ENCODE measurements around the gene UBE4A.

The UBE4A gene

DNA sequence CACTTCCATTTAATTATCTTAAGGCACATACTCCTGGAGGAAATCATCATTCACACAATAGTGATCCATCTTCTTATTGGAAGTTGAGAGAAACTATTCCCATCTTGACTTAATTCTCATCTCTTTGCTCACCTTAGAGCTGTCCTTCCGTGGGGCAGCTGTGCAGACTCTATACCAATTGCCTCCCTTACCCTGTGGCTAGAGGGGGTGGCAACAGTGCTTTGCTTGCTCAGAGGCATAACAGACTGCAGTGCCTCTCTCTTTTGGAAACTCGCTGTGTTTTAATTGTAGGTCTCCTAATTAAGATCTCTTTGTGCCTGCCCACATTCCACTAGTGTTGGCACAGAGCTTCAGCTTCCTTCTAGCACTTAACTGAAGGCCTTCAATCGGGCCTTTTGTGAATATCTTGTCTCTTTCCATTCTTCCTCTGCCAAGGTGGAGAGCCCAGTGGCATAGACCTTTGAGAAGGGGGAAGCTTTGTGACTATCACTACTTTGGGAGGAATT is 82.4 kb downstream of the UBE4A start:
- Histone ChIP-seq H3K79me1 (ENCODE audit: low read length) (peaks cover 1% of the 10 kb centered on the region), H2AK5ac (ENCODE audit: low read length) (no peak overlapping the region), H3K4ac (ENCODE audit: low read depth, low read length) (peak overlapping the region; percentile 1), H2BK5ac (ENCODE audit: low read depth, low read length, poor library complexity) (no peak overlapping the region), H3K27me3 (ENCODE audit: insufficient read depth, low read length) (no peaks in the 10 kb centered on the region), H4K8ac (ENCODE audit: low read depth, low read length) (no peak overlapping the region), H3K36me3 (ENCODE audit: control insufficient read depth in 1 of 2, insufficient read depth in 2 of 2, low read length in 2 of 2) (peaks cover 0 to 2% of the 10 kb centered on the region in 2 experiments), H3K27ac (ENCODE audit: low read depth, low read length) (no peak overlapping the region), H3K9me3 (ENCODE audit: insufficient read depth, low read depth, low read length) (no peaks in the 10 kb centered on the region), H4K12ac (ENCODE audit: low read depth, low read length) (no peak overlapping the region), H3K4me3 (ENCODE audit: low read depth, low read length) (no peak overlapping the region), H3K4me1 (ENCODE audit: control insufficient read depth in 1 of 2, insufficient read depth in 2 of 2, low read length in 2 of 2) (peaks cover 7 to 11% of the 10 kb centered on the region in 2 experiments), H2BK120ac (ENCODE audit: insufficient read depth, low read length, poor library complexity) (no peak overlapping the region), H4K91ac (ENCODE audit: low read depth, low read length) (no peak overlapping the region), H3K9ac (ENCODE audit: low read length) (no peak overlapping the region), H3K4me2 (ENCODE audit: low read length) (no peak overlapping the region), H3K79me2 (ENCODE audit: control insufficient read depth, insufficient read depth, low read length, poor library complexity) (peaks cover 6% of the 10 kb centered on the region), H3K14ac (ENCODE audit: low read length) (no peak overlapping the region), H3K23ac (ENCODE audit: low read length) (no peak overlapping the region), H2AFZ (ENCODE audit: insufficient read depth, low read length, poor library complexity) (no peak overlapping the region), H3K18ac (ENCODE audit: low read length) (no peak overlapping the region), H2BK12ac (ENCODE audit: low read length) (no peak overlapping the region)
- no peak for DNase-seq
- WGBS (ENCODE audit: extremely low coverage, insufficient coverage, insufficient read length): no CpG with 5 or more reads among the region's 3 CpGs

DNA sequence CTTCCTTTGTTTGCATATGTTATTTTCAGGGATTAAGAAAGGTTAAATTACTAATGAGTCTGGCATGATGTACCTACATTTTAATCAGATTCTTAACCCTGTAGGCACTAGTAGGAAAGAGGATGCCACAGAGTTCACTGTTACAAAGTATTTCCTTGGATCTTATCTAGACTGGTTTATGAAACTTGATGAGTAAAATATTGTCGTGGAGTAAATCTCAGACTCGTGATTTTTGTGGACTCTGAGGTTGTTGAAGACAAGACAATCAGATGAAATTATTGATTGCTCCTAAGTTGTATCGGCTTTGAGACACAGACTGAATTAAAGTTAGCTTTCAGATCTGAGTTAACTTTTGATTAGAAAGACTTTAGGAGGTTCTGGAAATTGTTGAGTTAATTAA is 82.9 kb downstream of the UBE4A start:
- Histone ChIP-seq H3K4ac (ENCODE audit: low read depth, low read length) (no peak overlapping the region), H2AK5ac (ENCODE audit: low read length) (no peak overlapping the region), H3K9me3 (ENCODE audit: insufficient read depth, low read depth, low read length) (no peaks in the 10 kb centered on the region), H2BK5ac (ENCODE audit: low read depth, low read length, poor library complexity) (no peak overlapping the region), H3K4me2 (ENCODE audit: low read length) (no peak overlapping the region), H3K4me1 (ENCODE audit: control insufficient read depth in 1 of 2, insufficient read depth in 2 of 2, low read length in 2 of 2) (peaks cover 7 to 9% of the 10 kb centered on the region in 2 experiments), H2BK12ac (ENCODE audit: low read length) (no peak overlapping the region), H2AFZ (ENCODE audit: insufficient read depth, low read length, poor library complexity) (no peak overlapping the region), H3K79me1 (ENCODE audit: low read length) (no peaks in the 10 kb centered on the region), H3K36me3 (ENCODE audit: control insufficient read depth in 1 of 2, insufficient read depth in 2 of 2, low read length in 2 of 2) (peaks cover 0 to 2% of the 10 kb centered on the region in 2 experiments), H3K18ac (ENCODE audit: low read length) (no peak overlapping the region), H4K91ac (ENCODE audit: low read depth, low read length) (no peak overlapping the region), H3K23ac (ENCODE audit: low read length) (no peak overlapping the region), H3K9ac (ENCODE audit: low read length) (no peak overlapping the region), H3K14ac (ENCODE audit: low read length) (no peak overlapping the region), H4K8ac (ENCODE audit: low read depth, low read length) (no peak overlapping the region), H2BK120ac (ENCODE audit: insufficient read depth, low read length, poor library complexity) (no peak overlapping the region), H3K27ac (ENCODE audit: low read depth, low read length) (no peak overlapping the region), H3K79me2 (ENCODE audit: control insufficient read depth, insufficient read depth, low read length, poor library complexity) (peaks cover 2% of the 10 kb centered on the region), H3K27me3 (ENCODE audit: insufficient read depth, low read length) (no peaks in the 10 kb centered on the region), H4K12ac (ENCODE audit: low read depth, low read length) (no peak overlapping the region), H3K4me3 (ENCODE audit: low read depth, low read length) (no peak overlapping the region)
- no CpG with 5 or more reads among the region's 3 CpGs for WGBS (ENCODE audit: extremely low coverage, insufficient coverage, insufficient read length)
- no peak for DNase-seq

DNA sequence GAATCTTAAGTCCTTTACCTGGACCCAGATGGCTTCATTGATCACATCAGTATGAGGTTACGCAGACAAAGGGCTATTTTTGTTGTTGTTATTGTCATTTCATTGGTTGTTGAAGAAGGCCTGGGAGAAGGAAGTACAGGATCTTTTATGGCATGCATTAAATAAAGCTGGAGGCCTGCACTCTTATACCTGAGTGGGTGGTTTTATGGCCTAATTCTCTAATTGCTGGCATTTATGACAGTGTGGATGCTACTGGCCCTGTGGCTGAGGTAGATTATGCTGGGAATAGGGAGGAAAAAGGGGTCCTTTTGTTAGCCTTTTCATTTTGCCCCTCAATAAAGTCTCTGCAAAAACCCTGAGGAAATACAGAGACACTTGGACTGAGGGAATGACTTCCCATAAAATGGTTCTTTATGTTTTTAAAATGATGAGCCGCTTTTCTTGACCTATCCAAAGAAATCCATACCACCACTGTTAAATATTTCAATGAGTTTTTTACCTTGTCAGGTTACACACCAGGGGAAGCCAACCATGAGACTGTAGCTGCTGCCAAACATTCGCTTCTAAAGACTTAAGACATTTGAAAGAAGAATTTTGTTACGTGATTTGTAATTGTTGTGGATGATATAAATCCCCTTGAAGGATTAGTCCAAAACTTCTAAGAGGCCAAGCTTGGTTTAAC is 83.6 kb downstream of the UBE4A start:
- Histone ChIP-seq H3K4me1 (ENCODE audit: control insufficient read depth in 1 of 2, insufficient read depth in 2 of 2, low read length in 2 of 2) (peaks cover 5 to 6% of the 10 kb centered on the region in 2 experiments), H2BK5ac (ENCODE audit: low read depth, low read length, poor library complexity) (no peak overlapping the region), H3K79me1 (ENCODE audit: low read length) (no peaks in the 10 kb centered on the region), H3K27ac (ENCODE audit: low read depth, low read length) (no peak overlapping the region), H2AFZ (ENCODE audit: insufficient read depth, low read length, poor library complexity) (no peak overlapping the region), H2AK5ac (ENCODE audit: low read length) (no peak overlapping the region), H3K23ac (ENCODE audit: low read length) (no peak overlapping the region), H2BK12ac (ENCODE audit: low read length) (no peak overlapping the region), H4K12ac (ENCODE audit: low read depth, low read length) (no peak overlapping the region), H3K14ac (ENCODE audit: low read length) (no peak overlapping the region), H2BK120ac (ENCODE audit: insufficient read depth, low read length, poor library complexity) (no peak overlapping the region), H4K8ac (ENCODE audit: low read depth, low read length) (no peak overlapping the region), H3K4me3 (ENCODE audit: low read depth, low read length) (no peak overlapping the region), H3K79me2 (ENCODE audit: control insufficient read depth, insufficient read depth, low read length, poor library complexity) (peaks cover 2% of the 10 kb centered on the region), H3K36me3 (ENCODE audit: control insufficient read depth in 1 of 2, insufficient read depth in 2 of 2, low read length in 2 of 2) (peaks cover 0 to 2% of the 10 kb centered on the region in 2 experiments), H3K4me2 (ENCODE audit: low read length) (no peak overlapping the region), H3K9me3 (ENCODE audit: insufficient read depth, low read depth, low read length) (no peaks in the 10 kb centered on the region), H3K27me3 (ENCODE audit: insufficient read depth, low read length) (no peaks in the 10 kb centered on the region), H3K4ac (ENCODE audit: low read depth, low read length) (no peak overlapping the region), H3K9ac (ENCODE audit: low read length) (no peak overlapping the region), H3K18ac (ENCODE audit: low read length) (no peak overlapping the region), H4K91ac (ENCODE audit: low read depth, low read length) (no peak overlapping the region)
- WGBS (ENCODE audit: extremely low coverage, insufficient coverage, insufficient read length): no CpG with 5 or more reads among the region's 4 CpGs
- no peak for DNase-seq

DNA sequence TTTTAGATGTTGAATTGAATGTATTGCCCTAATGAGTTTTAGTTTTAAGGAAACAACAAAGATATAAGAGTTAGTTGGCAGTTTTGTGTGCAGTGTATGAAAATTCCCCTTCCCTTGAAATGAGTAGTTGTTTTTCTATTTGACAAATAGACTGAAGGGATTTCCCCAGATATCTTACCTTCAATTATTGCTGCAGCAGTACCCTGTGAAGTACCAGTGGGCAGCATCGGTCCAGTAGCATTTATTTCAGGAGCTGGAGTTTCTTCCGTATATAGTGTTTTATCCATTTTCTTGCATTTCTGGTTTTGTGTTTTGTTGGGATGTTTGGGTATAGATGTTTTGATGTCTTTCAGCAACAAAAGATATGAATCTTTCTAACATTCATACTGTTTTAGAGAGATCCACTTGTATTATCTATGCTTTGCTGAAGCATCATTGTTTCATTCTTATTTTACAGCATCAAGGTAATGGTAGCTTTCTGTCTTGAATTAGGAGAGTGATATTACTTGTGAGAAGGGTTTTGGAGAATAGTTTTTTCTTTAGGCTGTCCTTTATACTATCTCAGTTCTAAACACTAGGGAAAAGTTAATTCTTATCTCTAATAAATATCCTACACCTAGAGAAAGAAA is 84.3 kb downstream of the UBE4A start:
- Histone ChIP-seq H4K91ac (ENCODE audit: low read depth, low read length) (no peak overlapping the region), H2AK5ac (ENCODE audit: low read length) (no peak overlapping the region), H3K18ac (ENCODE audit: low read length) (no peak overlapping the region), H3K4me1 (ENCODE audit: control insufficient read depth in 1 of 2, insufficient read depth in 2 of 2, low read length in 2 of 2) (peaks cover 0 to 1% of the 10 kb centered on the region in 2 experiments), H3K79me2 (ENCODE audit: control insufficient read depth, insufficient read depth, low read length, poor library complexity) (peaks cover 2% of the 10 kb centered on the region), H3K4me3 (ENCODE audit: low read depth, low read length) (no peak overlapping the region), H2BK5ac (ENCODE audit: low read depth, low read length, poor library complexity) (no peak overlapping the region), H3K14ac (ENCODE audit: low read length) (no peak overlapping the region), H3K9ac (ENCODE audit: low read length) (no peak overlapping the region), H3K79me1 (ENCODE audit: low read length) (no peaks in the 10 kb centered on the region), H4K8ac (ENCODE audit: low read depth, low read length) (no peak overlapping the region), H2BK120ac (ENCODE audit: insufficient read depth, low read length, poor library complexity) (no peak overlapping the region), H4K12ac (ENCODE audit: low read depth, low read length) (no peak overlapping the region), H2AFZ (ENCODE audit: insufficient read depth, low read length, poor library complexity) (no peak overlapping the region), H3K4me2 (ENCODE audit: low read length) (no peak overlapping the region), H3K27me3 (ENCODE audit: insufficient read depth, low read length) (no peaks in the 10 kb centered on the region), H3K23ac (ENCODE audit: low read length) (no peak overlapping the region), H2BK12ac (ENCODE audit: low read length) (no peak overlapping the region), H3K4ac (ENCODE audit: low read depth, low read length) (no peak overlapping the region), H3K27ac (ENCODE audit: low read depth, low read length) (no peak overlapping the region), H3K9me3 (ENCODE audit: insufficient read depth, low read depth, low read length) (no peaks in the 10 kb centered on the region), H3K36me3 (ENCODE audit: control insufficient read depth in 1 of 2, insufficient read depth in 2 of 2, low read length in 2 of 2) (peaks cover 0 to 2% of the 10 kb centered on the region in 2 experiments)
- WGBS (ENCODE audit: extremely low coverage, insufficient coverage, insufficient read length): no CpG with 5 or more reads among the region's 2 CpGs
- DNase-seq: no peak
